Vagina (tissue), 2 donors: Measurements from ENCODE around the gene NXT1. TPM values are rescaled to one million over a fixed set of nuclear protein-coding genes. Genes with fewer than 3 reads are reported as not detected.
"Not testable (repeated sequence)": the region's sequence is repeated elsewhere in the genome, so short reads cannot be mapped to it uniquely, and the experiment has no call there.

ENCODE experiments used
- DNase-seq, 2 donors: peaks; one replicate each; pipeline ENCODE4 v3.0.0-alpha.2; 2017; ENCODE audit errors: extremely low spot score in 2 of 2
- H3K27ac ChIP-seq: fragments of 200-600 bp; sonication (generic); one replicate; pipeline ENCODE4 v1.5.1; 2019
- H3K27me3 ChIP-seq: fragments of 200-600 bp; sonication (generic); one replicate; pipeline ENCODE4 v1.5.1; 2019
- H3K36me3 ChIP-seq, 2 donors: fragments of 200-600 bp; sonication (generic); one replicate each; pipeline ENCODE4 v1.5.1; 2017 to 2019
- H3K4me1 ChIP-seq: fragments of 200-600 bp; sonication (generic); one replicate; pipeline ENCODE4 v1.5.1; 2019
- H3K4me3 ChIP-seq, 2 donors: fragments of 200-600 bp; sonication (generic); 1 replicate in 1 of 2; 2 replicates in 1 of 2; pipeline ENCODE4 v1.5.1; 2016 to 2019
- H3K9me3 ChIP-seq: fragments of 200-600 bp; sonication (generic); one replicate; pipeline ENCODE4 v1.5.1; 2019
- CTCF ChIP-seq, 3 experiments: fragments of 450-650 bp in 2 of 3; fragments of 200-600 bp in 1 of 3; sonication (generic) in 1 of 3; IDR thresholded peaks; one replicate each; pipeline ENCODE4 v1.5.1; 2017 to 2019; ENCODE audit warnings: antibody characterized with exemption in 3 of 3, mild to moderate bottlenecking in 2 of 3, moderate library complexity in 2 of 3
- POLR2A ChIP-seq, 2 donors: fragments of 450-650 bp; IDR thresholded peaks; one replicate each; pipeline ENCODE4 v1.6.1; 2017; ENCODE audit warnings: antibody characterized with exemption in 2 of 2, mild to moderate bottlenecking in 2 of 2, moderate library complexity in 2 of 2
- POLR2AphosphoS5 ChIP-seq, 2 donors: sonication (generic); formaldehyde crosslinking; IDR thresholded peaks; one replicate each; pipeline ENCODE4 v1.9.0; 2017; ENCODE audit warnings: antibody characterized with exemption in 2 of 2, mild to moderate bottlenecking in 2 of 2, low read depth in 1 of 2; ENCODE audit not compliant: insufficient read depth in 1 of 2
- intact Hi-C: fragments of 100-400 bp; cut with DNase I; formaldehyde crosslinking; loops from one replicate; pipeline ENCODE4 v1.15.1; 2023
- total RNA-seq: library from RNA; depleted of rRNA; stranded (reverse); fragments of >200 nt; gene quantifications from one replicate; pipeline ENCODE4 v1.2.3, GENCODE V29; 2016

Gene NXT1
- total RNA-seq, 1 donor from 2014 or later, result 40.0 TPM

- no peak for TF ChIP-seq POLR2A (IDR thresholded peaks at IDR 0.05)
- TF ChIP-seq CTCF (IDR thresholded peaks at IDR 0.05), result no peak
- no peak for TF ChIP-seq POLR2AphosphoS5 (IDR thresholded peaks at IDR 0.05; ENCODE audit: insufficient read depth in 1 of 2, low read depth in 1 of 2)
- intact Hi-C loops, result no loop called here
- no peaks in the 10 kb centered on the region for H3K9me3 ChIP-seq
- H3K27me3 ChIP-seq, result no peaks in the 10 kb centered on the region
- no peaks in the 10 kb centered on the region for H3K4me1 ChIP-seq
- no peak overlapping the region for H3K4me3 ChIP-seq
- H3K36me3 ChIP-seq, result no peaks in the 10 kb centered on the region
- no peak overlapping the region for H3K27ac ChIP-seq
- DNase-seq, result no peak
These were observed 47.1 kb upstream of the NXT1 start for GRCh38 chr20:23303325-23304102.

DNA sequence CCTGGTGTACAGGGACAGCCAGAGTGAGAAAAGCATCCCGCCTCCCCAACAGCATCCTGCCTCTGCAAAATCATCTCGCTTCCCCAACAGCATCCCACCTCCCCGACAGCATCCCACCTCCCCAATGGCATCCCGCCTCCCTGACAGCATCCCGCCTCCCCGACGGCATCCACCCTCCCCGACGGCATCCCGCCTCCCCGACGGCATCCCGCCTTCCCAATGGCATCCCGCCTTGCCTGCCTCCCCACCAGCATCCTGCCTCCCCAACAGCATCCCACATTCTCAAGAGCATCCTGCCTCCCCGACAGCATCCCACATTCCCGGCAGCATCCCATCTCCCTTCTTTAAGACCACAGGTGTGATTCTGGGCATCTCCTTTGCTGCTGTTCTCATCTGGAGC, 46.0 kb upstream of the NXT1 start:
- no peak overlapping the region for H3K4me3 ChIP-seq
- no peak for DNase-seq
- no peaks in the 10 kb centered on the region for H3K4me1 ChIP-seq
- H3K27ac ChIP-seq, result no peak overlapping the region
- no peaks in the 10 kb centered on the region for H3K9me3 ChIP-seq
- H3K36me3 ChIP-seq, result no peaks in the 10 kb centered on the region
- no peak for TF ChIP-seq POLR2A (IDR thresholded peaks at IDR 0.05)
- intact Hi-C loops, result no loop called here
- no peaks in the 10 kb centered on the region for H3K27me3 ChIP-seq

DNA sequence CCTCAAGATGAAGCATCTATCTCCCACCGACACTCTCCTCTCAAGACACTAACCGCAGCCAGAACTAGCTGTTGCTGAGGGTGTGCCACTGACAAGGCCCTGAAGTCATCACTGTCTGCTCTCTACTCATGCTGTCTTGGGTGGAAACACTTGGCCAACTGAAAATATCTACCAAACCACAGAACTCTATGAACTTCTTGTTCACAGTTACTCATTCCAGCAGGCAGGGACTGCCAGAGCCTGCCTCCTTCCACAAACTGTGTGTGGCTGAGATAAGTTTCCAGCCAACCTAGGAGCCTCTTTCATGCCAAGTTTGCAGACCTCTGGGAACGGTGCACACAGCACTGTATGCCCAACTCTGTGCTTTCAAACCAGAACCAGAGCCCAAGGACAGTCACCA, 45.5 kb upstream of the NXT1 start:
- no peak for TF ChIP-seq POLR2A (IDR thresholded peaks at IDR 0.05)
- no peak for TF ChIP-seq POLR2AphosphoS5 (IDR thresholded peaks at IDR 0.05; ENCODE audit: insufficient read depth in 1 of 2, low read depth in 1 of 2)
- TF ChIP-seq CTCF (IDR thresholded peaks at IDR 0.05), result no peak
- intact Hi-C loops, result no loop called here
- Histone ChIP-seq H3K27me3 (no peaks in the 10 kb centered on the region), H3K4me3 (no peak overlapping the region), H3K4me1 (no peaks in the 10 kb centered on the region), H3K27ac (no peak overlapping the region), H3K9me3 (no peaks in the 10 kb centered on the region), H3K36me3 (no peaks in the 10 kb centered on the region)
- DNase-seq, result no peak

- H3K36me3 ChIP-seq, H3K27ac ChIP-seq, intact Hi-C loops, DNase-seq, H3K9me3 ChIP-seq, H3K4me1 ChIP-seq, H3K4me3 ChIP-seq, H3K27me3 ChIP-seq: not testable (repeated sequence)
These were observed 43.2 kb upstream of the NXT1 start for GRCh38 chr20:23307393-23307792.

- DNase-seq, result no peak
- intact Hi-C loops, result no loop called here
- no peaks in the 10 kb centered on the region for H3K4me1 ChIP-seq
These were observed 42.6 kb upstream of the NXT1 start for GRCh38 chr20:23308024-23308423.

More at GRCh38 chr20:23308024-23308423, 42.6 kb upstream of the NXT1 start:
- Histone ChIP-seq H3K4me3 (no peak overlapping the region), H3K27me3 (no peaks in the 10 kb centered on the region), H3K9me3 (no peaks in the 10 kb centered on the region), H3K27ac (no peak overlapping the region), H3K36me3 (no peaks in the 10 kb centered on the region)
- TF ChIP-seq POLR2AphosphoS5 (IDR thresholded peaks at IDR 0.05; ENCODE audit: insufficient read depth in 1 of 2, low read depth in 1 of 2) (no peak), POLR2A (IDR thresholded peaks at IDR 0.05) (no peak), CTCF (IDR thresholded peaks at IDR 0.05) (no peak)
